Measurements from ENCODE around the gene ACTN1.

The ACTN1 gene

GRCh38 chr14:68846466-68846865 lies 132.6 kb downstream of the ACTN1 start:
- DNase-seq (ENCODE audit: low read depth) = no peak
- no peak for TF ChIP-seq CTCF (conservative IDR thresholded peaks at IDR 0.05; ENCODE audit: low read depth, low read length)
- no peak overlapping the region for H3K4me3 ChIP-seq (ENCODE audit: low read length)

- no peak for TF ChIP-seq CTCF (conservative IDR thresholded peaks at IDR 0.05; ENCODE audit: low read depth, low read length)
- no peak overlapping the region for H3K4me3 ChIP-seq (ENCODE audit: low read length)
- no peak for DNase-seq (ENCODE audit: low read depth)
Measured at GRCh38 chr14:68844210-68844545, 134.9 kb downstream of the ACTN1 start.

DNA sequence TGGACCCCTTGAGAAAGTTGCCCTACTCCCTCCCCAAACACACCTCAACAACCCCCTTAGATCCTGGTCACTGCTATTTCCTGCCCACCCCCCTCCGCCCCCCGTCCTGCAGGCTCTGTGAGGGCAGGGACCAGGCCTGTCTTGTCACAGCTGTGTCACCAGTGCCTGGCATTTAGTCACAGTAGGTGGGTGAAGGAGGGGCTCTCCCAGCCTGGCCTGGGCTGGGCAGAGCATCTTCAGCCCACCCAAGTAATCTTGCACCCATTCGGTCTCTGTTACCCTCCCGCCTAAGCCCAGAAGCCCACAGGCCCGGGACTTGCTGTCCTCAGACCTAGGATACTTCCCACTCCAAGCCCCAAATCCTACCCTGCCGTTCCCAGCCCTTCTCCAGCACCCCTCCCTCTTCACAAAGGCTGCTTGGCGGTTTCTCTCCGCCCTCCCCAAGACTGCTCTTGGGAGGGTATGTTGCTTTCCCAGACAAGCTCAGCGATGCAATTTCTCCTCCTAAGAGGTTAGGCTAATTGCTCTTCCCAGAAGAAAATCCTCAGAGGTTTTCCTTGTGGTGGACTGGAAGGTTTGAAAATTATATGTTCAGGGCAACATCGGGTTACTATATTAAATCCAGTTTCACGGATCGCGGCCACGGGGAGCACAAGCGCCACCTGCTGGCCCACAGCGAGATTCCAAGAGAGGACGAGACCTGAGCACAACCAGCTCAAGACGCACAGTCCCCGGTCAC lies 135.5 kb downstream of the ACTN1 start:
- peak; percentile 95 for TF ChIP-seq CTCF (conservative IDR thresholded peaks at IDR 0.05; ENCODE audit: low read depth, low read length)
- H3K4me3 ChIP-seq (ENCODE audit: low read length) = peak overlapping the region; percentile 29
- DNase-seq (ENCODE audit: low read depth) = peak; percentile 22

GRCh38 chr14:68842298-68842697 lies 136.8 kb downstream of the ACTN1 start:
- TF ChIP-seq CTCF (conservative IDR thresholded peaks at IDR 0.05; ENCODE audit: low read depth, low read length) = no peak
- peak; percentile 19 for DNase-seq (ENCODE audit: low read depth)
- H3K4me3 ChIP-seq (ENCODE audit: low read length) = no peak overlapping the region

GRCh38 chr14:68841016-68841809 lies 137.9 kb downstream of the ACTN1 start:
- DNase-seq (ENCODE audit: low read depth) = no peak
- TF ChIP-seq CTCF (conservative IDR thresholded peaks at IDR 0.05; ENCODE audit: low read depth, low read length) = no peak
- no peak overlapping the region for H3K4me3 ChIP-seq (ENCODE audit: low read length)

DNA sequence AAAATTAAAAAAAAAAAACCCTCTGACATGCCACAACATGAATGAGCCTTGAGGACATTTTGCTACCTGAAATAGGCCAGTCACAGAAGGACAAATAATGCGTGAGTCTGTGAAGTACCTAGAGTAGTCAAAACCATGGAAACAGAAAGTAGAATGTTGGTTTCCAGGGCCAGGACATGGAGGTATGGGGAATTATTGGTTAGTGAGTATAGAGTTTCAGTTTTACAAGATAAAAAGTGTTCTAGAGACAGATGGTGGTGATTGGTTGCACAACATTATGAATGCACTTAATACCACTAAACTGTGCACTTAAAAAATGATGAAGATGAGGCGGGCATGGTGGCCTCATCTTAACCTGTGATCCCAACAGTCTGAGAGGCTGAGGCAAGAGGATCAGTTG lies 138.6 kb downstream of the ACTN1 start:
- DNase-seq (ENCODE audit: low read depth) = no peak
- TF ChIP-seq CTCF (conservative IDR thresholded peaks at IDR 0.05; ENCODE audit: low read depth, low read length) = no peak
- no peak overlapping the region for H3K4me3 ChIP-seq (ENCODE audit: low read length)

- no peak for DNase-seq (ENCODE audit: low read depth)
- H3K4me3 ChIP-seq (ENCODE audit: low read length) = no peak overlapping the region
Measured at GRCh38 chr14:68836082-68836481, 143.0 kb downstream of the ACTN1 start.

More at GRCh38 chr14:68836082-68836481, 143.0 kb downstream of the ACTN1 start:
- no peak for TF ChIP-seq CTCF (conservative IDR thresholded peaks at IDR 0.05; ENCODE audit: low read depth, low read length)
